ENCODE measurements around the gene SPTB.

Gene SPTB

GRCh38 chr14:64748995-64749714 lies 130.6 kb downstream of the SPTB start:
- no peak for DNase-seq (ENCODE audit: low read depth)

DNA sequence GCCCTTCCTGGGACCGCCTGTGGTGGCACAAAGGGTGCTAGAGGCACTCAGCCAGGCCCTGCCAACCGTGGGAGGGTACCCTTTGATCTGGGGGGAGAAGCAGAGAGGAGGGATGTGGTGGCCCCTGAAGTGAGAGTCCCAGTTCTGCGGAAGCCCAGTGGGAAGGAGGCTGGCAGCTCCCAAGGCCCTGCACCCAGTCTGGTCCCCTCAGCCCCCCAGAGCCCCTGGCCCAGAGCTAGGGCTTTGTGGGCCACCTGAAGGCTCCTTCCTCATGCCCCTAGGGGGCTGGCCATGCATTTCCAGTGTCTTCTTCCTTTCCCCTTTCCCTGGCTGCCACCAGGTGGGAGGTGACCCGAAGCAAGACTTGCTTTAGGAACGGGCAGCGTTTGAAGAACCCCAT lies 131.2 kb downstream of the SPTB start:
- no peak for DNase-seq (ENCODE audit: low read depth)

DNA sequence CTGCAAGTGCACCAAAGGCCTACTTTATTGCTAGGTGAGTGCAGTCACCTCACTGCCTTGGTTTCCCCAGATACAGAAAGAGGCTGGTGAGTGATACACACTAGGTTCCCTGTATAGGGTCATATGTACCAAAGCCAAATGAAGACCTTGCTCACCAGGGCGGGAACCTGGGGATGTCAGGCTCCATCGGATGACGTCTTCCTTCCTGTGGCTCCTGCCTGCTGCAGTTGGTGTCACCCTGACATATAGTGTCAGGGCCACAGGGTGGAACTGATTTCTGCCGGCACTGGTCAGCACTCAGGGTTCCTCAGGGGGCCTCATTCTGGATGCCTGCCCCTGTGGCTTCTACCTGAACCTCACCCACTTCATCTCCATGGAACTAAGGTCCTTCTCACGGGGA lies 132.4 kb downstream of the SPTB start:
- no peak for DNase-seq (ENCODE audit: low read depth)

- no peak for DNase-seq (ENCODE audit: low read depth)
These were observed 133.1 kb downstream of the SPTB start for GRCh38 chr14:64746298-64747250.

DNA sequence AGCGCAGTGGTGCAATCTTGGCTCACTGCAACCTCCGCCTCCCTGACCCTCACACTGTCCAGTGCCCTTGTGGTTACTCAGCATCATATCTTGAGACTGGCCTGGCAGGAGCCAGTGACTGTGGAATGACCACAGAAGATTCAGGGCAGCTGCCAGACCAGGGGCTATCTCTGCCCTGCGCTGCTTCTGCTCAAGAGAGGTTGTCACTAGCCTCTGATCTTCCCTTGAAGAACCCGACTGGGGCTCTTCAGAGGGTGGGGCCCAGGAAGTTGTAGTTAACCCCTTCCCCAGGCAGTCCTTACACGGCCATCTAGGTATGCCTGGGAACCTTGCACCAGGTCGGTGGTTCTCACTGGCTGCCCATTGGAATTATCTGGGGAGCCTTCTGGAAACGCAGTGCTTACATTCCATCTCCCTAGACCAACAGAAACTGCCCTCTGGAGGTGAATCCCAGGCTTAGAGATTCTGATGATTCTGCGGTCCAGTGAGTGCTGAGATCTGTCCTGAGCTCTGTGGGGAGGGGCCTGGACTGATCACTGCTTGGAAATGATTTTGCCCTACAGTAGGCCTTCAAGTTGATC lies 134.1 kb downstream of the SPTB start:
- DNase-seq (ENCODE audit: low read depth), result no peak

- no peak for DNase-seq (ENCODE audit: low read depth)
These were observed 136.6 kb downstream of the SPTB start for GRCh38 chr14:64743061-64743460.

GRCh38 chr14:64741961-64742360 lies 137.7 kb downstream of the SPTB start:
- DNase-seq (ENCODE audit: low read depth), result no peak

- no peak for DNase-seq (ENCODE audit: low read depth)
These were observed 138.5 kb downstream of the SPTB start for GRCh38 chr14:64741200-64741599.

GRCh38 chr14:64738281-64738804 lies 141.4 kb downstream of the SPTB start:
- no peak for DNase-seq (ENCODE audit: low read depth)

GRCh38 chr14:64737391-64738280 lies 142.1 kb downstream of the SPTB start:
- no peak for DNase-seq (ENCODE audit: low read depth)

DNA sequence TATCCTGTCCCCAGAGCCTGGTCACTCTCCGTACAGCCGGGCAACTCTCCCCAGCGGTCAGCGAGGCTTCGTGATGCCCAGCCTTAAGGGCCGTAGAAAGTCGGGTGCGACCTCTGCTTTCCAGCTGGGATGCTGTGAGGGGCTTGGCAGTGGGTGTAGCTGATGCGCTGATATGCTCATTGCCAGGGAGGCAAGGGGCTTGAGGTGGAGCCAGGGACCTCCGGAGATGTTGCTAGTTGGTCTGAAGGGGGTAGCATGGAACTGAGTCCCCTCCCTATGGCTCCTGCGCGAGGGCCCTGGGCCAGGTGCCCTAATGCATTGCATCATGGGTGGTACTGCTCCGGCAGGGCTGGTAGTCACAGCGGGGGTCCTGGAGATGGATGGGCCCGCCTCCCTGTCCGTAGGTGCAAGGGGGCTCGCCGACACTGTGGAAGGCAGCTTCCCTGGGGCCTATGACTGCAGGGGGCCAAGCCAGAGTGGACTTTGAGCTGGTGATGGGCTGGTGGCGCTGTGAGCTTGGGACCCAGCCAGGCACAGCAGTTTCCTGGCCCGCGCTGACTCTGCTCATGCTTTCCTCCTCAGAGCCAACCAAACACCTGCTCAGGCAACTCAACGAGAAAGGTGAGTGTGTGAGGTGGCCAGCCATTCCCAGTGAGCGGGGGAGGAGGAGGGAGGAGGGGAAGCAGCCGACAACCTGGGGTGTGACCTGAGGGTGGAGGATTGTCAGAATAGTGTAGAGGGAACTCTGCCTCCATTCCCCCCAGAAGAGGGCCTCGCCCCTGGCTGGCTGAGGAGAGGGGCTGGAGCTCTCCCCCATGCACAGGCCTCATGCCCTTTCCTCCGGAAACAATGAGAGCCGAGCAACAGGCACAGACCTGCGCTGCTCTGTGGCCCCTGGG lies 143.2 kb downstream of the SPTB start:
- no peak for DNase-seq (ENCODE audit: low read depth)

GRCh38 chr14:64734990-64735389 lies 144.7 kb downstream of the SPTB start:
- DNase-seq (ENCODE audit: low read depth), result no peak

DNA sequence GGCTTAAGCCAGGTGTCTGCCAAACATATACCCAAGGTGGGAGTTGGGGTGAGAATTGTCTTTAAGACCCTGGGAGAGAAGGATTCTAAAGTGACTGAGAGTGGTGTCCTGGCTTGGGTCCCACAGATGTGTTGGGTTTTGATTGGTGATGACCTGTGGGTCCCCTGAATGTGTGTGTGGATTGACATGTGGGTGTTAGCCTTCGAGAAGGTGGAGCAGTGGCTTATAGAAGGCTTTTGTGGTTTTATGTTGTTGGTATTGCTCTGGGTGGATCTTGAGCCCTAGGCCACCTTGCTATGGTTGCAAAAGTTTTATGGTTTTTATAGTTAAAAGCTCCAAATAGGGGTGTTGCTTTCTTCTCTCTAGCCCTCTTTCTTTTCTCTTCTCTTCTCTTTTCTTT lies 145.8 kb downstream of the SPTB start:
- no peak for DNase-seq (ENCODE audit: low read depth)

DNA sequence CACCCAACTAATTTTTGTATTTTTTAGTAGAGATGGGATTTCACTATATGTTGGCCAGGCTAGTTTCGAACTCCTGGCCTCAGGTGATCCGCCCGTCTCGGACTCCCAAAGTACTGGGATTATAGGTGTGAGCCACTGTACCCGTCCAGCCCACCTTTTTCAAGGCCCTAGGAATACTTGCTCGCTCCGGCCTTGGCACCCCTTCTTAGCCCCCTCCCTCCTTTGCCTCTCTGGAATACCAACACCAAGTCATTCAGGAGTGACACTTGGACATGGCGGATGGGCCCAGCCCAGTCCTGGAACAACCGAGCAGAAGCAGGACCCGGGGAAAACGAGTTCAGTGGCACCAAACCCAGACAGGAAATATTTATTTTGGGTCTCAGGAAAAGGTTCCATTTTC lies 146.4 kb downstream of the SPTB start:
- no peak for DNase-seq (ENCODE audit: low read depth)

GRCh38 chr14:64732536-64733120 lies 147.1 kb downstream of the SPTB start:
- no peak for DNase-seq (ENCODE audit: low read depth)

DNA sequence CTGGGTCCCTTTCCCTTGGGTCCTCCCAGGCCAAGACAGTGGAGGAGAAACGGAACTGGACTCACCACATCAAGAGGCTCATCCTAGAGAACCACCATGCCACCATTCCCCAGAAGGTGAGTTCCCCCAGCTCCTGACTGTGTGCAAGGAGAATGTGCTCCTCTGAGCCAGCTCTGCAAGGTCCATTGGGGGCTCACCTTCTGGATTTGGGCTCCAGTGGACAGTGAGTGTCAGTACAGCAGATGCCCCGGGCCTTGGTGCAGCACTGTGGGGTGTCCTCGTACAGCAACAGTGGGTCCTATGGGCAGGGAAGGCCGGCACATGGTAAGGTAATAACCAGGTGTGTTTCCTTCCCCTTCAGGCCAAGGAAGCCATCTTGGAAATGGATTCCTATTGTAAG lies 147.6 kb downstream of the SPTB start:
- DNase-seq (ENCODE audit: low read depth), result no peak

GRCh38 chr14:64731141-64731581 lies 148.5 kb downstream of the SPTB start:
- no peak for DNase-seq (ENCODE audit: low read depth)

GRCh38 chr14:64730681-64731080 lies 149.0 kb downstream of the SPTB start:
- no peak for DNase-seq (ENCODE audit: low read depth)

GRCh38 chr14:64730061-64730440 lies 149.7 kb downstream of the SPTB start:
- no peak for DNase-seq (ENCODE audit: low read depth)

DNA sequence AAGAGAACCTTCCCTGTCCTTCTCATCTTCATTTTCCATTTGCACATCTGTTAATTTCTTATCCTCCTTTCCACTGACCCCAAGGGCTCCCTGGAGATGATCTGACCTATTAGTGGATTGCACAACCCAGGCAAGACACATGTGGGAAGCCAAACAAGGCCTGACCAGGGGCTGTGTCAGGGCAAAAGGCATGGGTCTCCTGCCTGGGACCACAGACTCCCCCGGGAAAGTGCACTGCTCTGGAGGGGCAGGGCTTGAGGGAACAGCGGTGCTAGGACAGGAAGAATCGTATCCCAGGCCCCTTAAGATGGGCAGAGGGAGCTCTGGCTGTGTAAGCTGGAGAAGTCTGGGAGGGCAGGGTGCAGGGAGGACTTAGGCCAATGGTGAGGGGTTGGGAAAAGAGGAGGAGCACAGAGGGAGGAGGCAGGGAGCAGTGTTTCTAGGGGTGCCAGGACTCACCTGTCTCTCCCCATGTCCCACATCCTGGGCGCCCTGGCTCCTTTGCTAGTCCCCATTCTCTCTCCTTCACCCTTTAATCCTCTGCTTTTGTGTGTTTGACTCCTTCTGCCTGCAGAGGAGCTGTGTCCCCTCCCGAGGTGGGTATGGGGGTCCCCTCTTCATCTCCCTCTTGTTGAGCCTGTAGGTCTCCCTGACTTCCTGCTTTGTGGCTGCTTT lies 150.2 kb downstream of the SPTB start:
- no peak for DNase-seq (ENCODE audit: low read depth)
